IMR-90 (cell line): ENCODE results near the gene RBFOX2.

Source experiments
- CTCF ChIP-seq: conservative IDR thresholded peaks from 2 replicates; pipeline ENCODE4 v1.5.1; 2012; ENCODE audit warnings: mild to moderate bottlenecking, low read depth, low read length, improper control_type of control experiment
- MAZ ChIP-seq: IDR thresholded peaks from 2 replicates; pipeline ENCODE4 v1.6.1; 2012; ENCODE audit warnings: low read depth, mild to moderate bottlenecking, low read length, improper control_type of control experiment, moderate library complexity, borderline replicate concordance
- MXI1 ChIP-seq: IDR thresholded peaks from 2 replicates; pipeline ENCODE4 v1.6.1; 2012; ENCODE audit warnings: low read depth, mild to moderate bottlenecking, low read length, moderate library complexity, borderline replicate concordance
- NFE2L2 ChIP-seq: fragments of 150-350 bp; IDR thresholded peaks from 2 replicates; pipeline ENCODE4 v1.6.1; 2016; ENCODE audit warnings: low read depth, mild to moderate bottlenecking, low read length
- POLR2A ChIP-seq: IDR thresholded peaks from 2 replicates; pipeline ENCODE4 v1.6.1; 2012; ENCODE audit warnings: mild to moderate bottlenecking, low read depth, low read length
- RCOR1 ChIP-seq: IDR thresholded peaks from 2 replicates; pipeline ENCODE4 v1.6.1; 2012; ENCODE audit warnings: mild to moderate bottlenecking, low read length, improper control_type of control experiment; ENCODE audit not compliant: insufficient replicate concordance
- SMC3 ChIP-seq: fragments of 150-350 bp; IDR thresholded peaks from 2 replicates; pipeline ENCODE4 v1.6.1; 2016; ENCODE audit warnings: low read depth, mild to moderate bottlenecking, antibody characterized with exemption, low read length, moderate library complexity
- TF ChIP-seq, protein P1 (sequence below): fragments of 150-350 bp; IDR thresholded peaks from 2 replicates; pipeline ENCODE4 v1.6.1; 2016; ENCODE audit warnings: low read depth, mild to moderate bottlenecking, low read length, moderate library complexity, borderline replicate concordance

GRCh38 chr22:35894937-35895708, 133.5 kb downstream of the RBFOX2 start:
- no peak for TF ChIP-seq CTCF
- TF ChIP-seq POLR2A, result no peak
- TF ChIP-seq, protein P1, sequence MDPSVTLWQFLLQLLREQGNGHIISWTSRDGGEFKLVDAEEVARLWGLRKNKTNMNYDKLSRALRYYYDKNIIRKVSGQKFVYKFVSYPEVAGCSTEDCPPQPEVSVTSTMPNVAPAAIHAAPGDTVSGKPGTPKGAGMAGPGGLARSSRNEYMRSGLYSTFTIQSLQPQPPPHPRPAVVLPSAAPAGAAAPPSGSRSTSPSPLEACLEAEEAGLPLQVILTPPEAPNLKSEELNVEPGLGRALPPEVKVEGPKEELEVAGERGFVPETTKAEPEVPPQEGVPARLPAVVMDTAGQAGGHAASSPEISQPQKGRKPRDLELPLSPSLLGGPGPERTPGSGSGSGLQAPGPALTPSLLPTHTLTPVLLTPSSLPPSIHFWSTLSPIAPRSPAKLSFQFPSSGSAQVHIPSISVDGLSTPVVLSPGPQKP, result no peak
- TF ChIP-seq RCOR1, result no peak
- peak; percentile 78; the same call in 1 of the 2 replicates for TF ChIP-seq MAZ
- TF ChIP-seq NFE2L2, result no peak
- TF ChIP-seq MXI1, result no peak
- no peak for TF ChIP-seq SMC3
